Small intestine (tissue), 7 donors: ENCODE data around the gene LITAFD. TPM values are rescaled to one million over a fixed set of nuclear protein-coding genes. Genes with fewer than 3 reads are reported as not detected.

Experiments
- DNase-seq, 2 donors: peaks; one replicate each; pipeline versions ENCODE4 v3.0.0 to v3.0.0-alpha.2; 2013
- FAIRE-seq: peaks from 2 replicates; lab custom pipeline; 2012; peaks lifted over from hg19 to GRCh38; lab: Jason Lieb, UNC
- H3K27ac ChIP-seq, 3 donors: one replicate each; pipeline ENCODE4 v1.5.1; 2013; ENCODE audit warnings: low read length in 2 of 3, mild to moderate bottlenecking in 2 of 3, control low read depth in 1 of 3, inconsistent platforms in 1 of 3, low read depth in 1 of 3, moderate library complexity in 1 of 3
- H3K27me3 ChIP-seq, 3 donors: one replicate each; pipeline ENCODE4 v1.6.1; 2013; ENCODE audit warnings: low read length in 3 of 3, inconsistent platforms in 1 of 3; ENCODE audit not compliant: control insufficient read depth in 3 of 3, insufficient read depth in 3 of 3
- H3K36me3 ChIP-seq, 3 donors: one replicate each; pipeline ENCODE4 v1.6.1; 2013; ENCODE audit warnings: low read length in 3 of 3, inconsistent platforms in 1 of 3, low read depth in 1 of 3, mild to moderate bottlenecking in 1 of 3, moderate library complexity in 1 of 3; ENCODE audit not compliant: control insufficient read depth in 3 of 3, insufficient read depth in 2 of 3
- H3K4me1 ChIP-seq, 3 donors: one replicate each; pipeline ENCODE4 v1.6.1; 2013; ENCODE audit warnings: low read length in 2 of 3, inconsistent platforms in 1 of 3, low read depth in 1 of 3, mild to moderate bottlenecking in 1 of 3, moderate library complexity in 1 of 3; ENCODE audit not compliant: control insufficient read depth in 3 of 3, insufficient read depth in 2 of 3
- H3K4me3 ChIP-seq, 3 donors: one replicate each; pipeline ENCODE4 v1.5.1; 2013; ENCODE audit warnings: low read length in 3 of 3, control low read depth in 1 of 3, inconsistent platforms in 1 of 3, low read depth in 1 of 3, mild to moderate bottlenecking in 1 of 3, moderate library complexity in 1 of 3
- H3K9me3 ChIP-seq, 2 donors: one replicate each; pipeline ENCODE4 v1.6.1; 2013; ENCODE audit warnings: low read depth in 1 of 2, low read length in 1 of 2; ENCODE audit not compliant: control insufficient read depth in 2 of 2, insufficient read depth in 1 of 2
- WGBS, 3 donors: extraction: QIAGEN DNeasy Blood & Tissue Kit; methylation state at CpG; one replicate each; pipeline ENCODE4 v1.1.7; 2013; 5-methylcytosine and 5-hydroxymethylcytosine counted together
- polyA plus RNA-seq, 4 donors: library from polyadenylated mRNA; stranded (reverse) in 3 of 4; unstranded in 1 of 4; fragments of 200-250 nt in 3 of 4; fragments of 120-200 nt in 1 of 4; gene quantifications; one replicate each; pipeline versions ENCODE4 v1.2.1 to v1.2.3, GENCODE V29; 2013
- donor health status: healthy with polysubstance abuse.
- donor health status: control.
- donor health status: control.
- donor health status: Bipolar disorder and iron deficiency.
- donor health status: healthy.

The LITAFD gene
- polyA plus RNA-seq, 4 donors: 1.6 TPM; not detected in 3

- no peak for DNase-seq
- Histone ChIP-seq H3K4me3 (no peak overlapping the region), H3K36me3 (peaks cover 14 to 88% (median 21%) of the 10 kb centered on the region in 3 donors), H3K9me3 (peaks cover 0 to 2% of the 10 kb centered on the region in 2 donors), H3K27me3 (no peaks in the 10 kb centered on the region), H3K27ac (no peak overlapping the region), H3K4me1 (no peaks in the 10 kb centered on the region)
- WGBS, 3 donors: 83 to 86% (median 84%) methylated on average over 7 of the region's 7 CpGs
- no peak for FAIRE-seq
These were observed 29.0 kb upstream of the LITAFD start for GRCh38 chr16:8853150-8853549.

GRCh38 chr16:8853611-8854010 is 28.5 kb upstream of the LITAFD start:
- no peaks in the 10 kb centered on the region for H3K4me1 ChIP-seq
- no peak for FAIRE-seq
- WGBS, 3 donors: 83 to 89% (median 88%) methylated on average over 7 of the region's 7 CpGs
- no peaks in the 10 kb centered on the region for H3K27me3 ChIP-seq
- H3K4me3 ChIP-seq: no peak overlapping the region
- no peak for DNase-seq
- H3K36me3 ChIP-seq: peaks cover 17 to 88% (median 17%) of the 10 kb centered on the region in 3 donors
- no peak overlapping the region for H3K27ac ChIP-seq
- H3K9me3 ChIP-seq: peaks cover 0 to 2% of the 10 kb centered on the region in 2 donors

- no peak overlapping the region for H3K27ac ChIP-seq
- H3K4me3 ChIP-seq: no peak overlapping the region
- H3K27me3 ChIP-seq: no peaks in the 10 kb centered on the region
- WGBS, 3 donors: 91 to 96% (median 93%) methylated on average over 9 of the region's 9 CpGs
- H3K36me3 ChIP-seq: peaks cover 14 to 88% (median 16%) of the 10 kb centered on the region in 3 donors
- FAIRE-seq (no peak), DNase-seq (no peak)
- no peaks in the 10 kb centered on the region for H3K4me1 ChIP-seq
- H3K9me3 ChIP-seq: peaks cover 0 to 2% of the 10 kb centered on the region in 2 donors
These were observed 27.7 kb upstream of the LITAFD start for GRCh38 chr16:8854298-8854948.

GRCh38 chr16:8855051-8855786 is 26.9 kb upstream of the LITAFD start:
- no peak for DNase-seq
- Histone ChIP-seq H3K36me3 (peaks cover 12 to 89% (median 16%) of the 10 kb centered on the region in 3 donors), H3K4me3 (no peak overlapping the region), H3K4me1 (no peaks in the 10 kb centered on the region), H3K27me3 (no peaks in the 10 kb centered on the region), H3K9me3 (peaks cover 0 to 2% of the 10 kb centered on the region in 2 donors), H3K27ac (no peak overlapping the region)
- WGBS, 3 donors: 91 to 94% (median 93%) methylated on average over 11 of the region's 11 CpGs
- FAIRE-seq: no peak

GRCh38 chr16:8855972-8856371 is 26.2 kb upstream of the LITAFD start:
- Histone ChIP-seq H3K27me3 (no peaks in the 10 kb centered on the region), H3K4me1 (no peaks in the 10 kb centered on the region), H3K36me3 (peaks cover 12 to 88% (median 16%) of the 10 kb centered on the region in 3 donors), H3K4me3 (no peak overlapping the region), H3K27ac (no peak overlapping the region), H3K9me3 (peaks cover 0 to 2% of the 10 kb centered on the region in 2 donors)
- no peak for FAIRE-seq
- no peak for DNase-seq
- WGBS, 3 donors: 53 to 72% (median 65%) methylated on average over 5 of the region's 5 CpGs

- H3K4me1 ChIP-seq: peaks cover 0 to 31% (median 5%) of the 10 kb centered on the region in 3 donors
- DNase-seq: no peak
- H3K9me3 ChIP-seq: peaks cover 0 to 2% of the 10 kb centered on the region in 2 donors
- no peak overlapping the region for H3K27ac ChIP-seq
- 87 to 91% (median 91%) methylated on average over 31 of the region's 31 CpGs for WGBS, 3 donors
- FAIRE-seq: no peak
- H3K4me3 ChIP-seq: no peak overlapping the region
- no peaks in the 10 kb centered on the region for H3K27me3 ChIP-seq
- peaks cover 9 to 84% (median 12%) of the 10 kb centered on the region in 3 donors for H3K36me3 ChIP-seq
These were observed 22.9 kb upstream of the LITAFD start for GRCh38 chr16:8858994-8859912.

- H3K4me3 ChIP-seq: no peak overlapping the region
These were observed 22.0 kb upstream of the LITAFD start for GRCh38 chr16:8859913-8860881.

More at GRCh38 chr16:8859913-8860881, 22.0 kb upstream of the LITAFD start:
- Histone ChIP-seq H3K4me1 (peaks cover 0 to 41% (median 5%) of the 10 kb centered on the region in 3 donors), H3K27me3 (no peaks in the 10 kb centered on the region), H3K27ac (peak overlapping the region in 1 of 3 donors; percentile 14), H3K9me3 (peaks cover 0 to 2% of the 10 kb centered on the region in 2 donors), H3K36me3 (peaks cover 5 to 75% (median 9%) of the 10 kb centered on the region in 3 donors)
- FAIRE-seq: no peak
- WGBS, 3 donors: 66 to 73% (median 69%) methylated on average over 25 of the region's 25 CpGs
- no peak for DNase-seq
